Esophagus squamous epithelium (tissue), 5 donors: ENCODE data around the gene CD46. TPM values are rescaled to one million over a fixed set of nuclear protein-coding genes. Genes with fewer than 3 reads are reported as not detected.
"Not testable (repeated sequence)": the region's sequence is repeated elsewhere in the genome, so short reads cannot be mapped to it uniquely, and the experiment has no call there.

Source experiments
- DNase-seq: peaks from one replicate; lab custom pipeline; 2025; lab: John Stamatoyannopoulos, UW
- H3K27ac ChIP-seq, 4 donors: fragments of 200-600 bp; sonication (generic); one replicate each; pipeline ENCODE4 v1.5.1; 2016 to 2019; ENCODE audit warnings: mild to moderate bottlenecking in 1 of 4
- H3K27me3 ChIP-seq, 4 donors: fragments of 200-600 bp; sonication (generic); 1 replicate in 3 of 4; 2 replicates in 1 of 4; pipeline versions ENCODE4 v1.5.1 to v1.6.0; 2017 to 2021; ENCODE audit warnings: antibody characterized with exemption in 1 of 4
- H3K36me3 ChIP-seq, 3 donors: fragments of 200-600 bp; sonication (generic); one replicate each; pipeline ENCODE4 v1.5.1; 2016 to 2019
- H3K4me1 ChIP-seq, 3 donors: fragments of 200-600 bp; sonication (generic); one replicate each; pipeline ENCODE4 v1.5.1; 2017 to 2019
- H3K4me3 ChIP-seq, 4 donors: fragments of 200-600 bp; sonication (generic); 1 replicate in 3 of 4; 2 replicates in 1 of 4; pipeline ENCODE4 v1.5.1; 2016 to 2019; ENCODE audit warnings: mild to moderate bottlenecking in 2 of 4, moderate library complexity in 1 of 4
- H3K9me3 ChIP-seq, 3 donors: fragments of 200-600 bp; sonication (generic); one replicate each; pipeline ENCODE4 v1.5.1; 2016 to 2019
- CTCF ChIP-seq, 6 experiments: fragments of 450-650 bp in 4 of 6; fragments of 200-600 bp in 2 of 6; sonication (generic) in 2 of 6; IDR thresholded peaks; one replicate each; pipeline ENCODE4 v1.5.1; 2016 to 2019; ENCODE audit warnings: antibody characterized with exemption in 6 of 6, mild to moderate bottlenecking in 4 of 6, moderate library complexity in 4 of 6
- POLR2A ChIP-seq, 4 donors: fragments of 450-650 bp; IDR thresholded peaks; one replicate each; pipeline ENCODE4 v1.6.1; 2017; ENCODE audit warnings: antibody characterized with exemption in 4 of 4, mild to moderate bottlenecking in 4 of 4, moderate library complexity in 3 of 4
- WGBS, 2 donors: methylation state at CpG; one replicate each; pipeline ENCODE4 v1.1.5; 2018; 5-methylcytosine and 5-hydroxymethylcytosine counted together
- intact Hi-C: fragments of 100-400 bp; cut with DNase I; formaldehyde crosslinking; loops from one replicate; pipeline ENCODE4 v1.15.0; 2022
- total RNA-seq, 4 donors: library from RNA; depleted of rRNA; stranded (reverse); fragments of >200 nt; gene quantifications; one replicate each; pipeline ENCODE4 v1.1.0, GENCODE V29; 2016
- donor health status: DM: yes; HTN: yes; CAD: no.

The CD46 gene
- total RNA-seq, 4 donors from 2014 or later: 131 to 191 (median 157) TPM

- Histone ChIP-seq H3K27me3 (no peaks in the 10 kb centered on the region), H3K9me3 (no peaks in the 10 kb centered on the region), H3K4me3 (peak overlapping the region in 1 of 4 donors; percentile 21), H3K4me1 (peaks cover 20 to 52% (median 35%) of the 10 kb centered on the region in 3 donors), H3K27ac (peak overlapping the region in 3 of 4 donors; percentile 30 to 61 (median 55)), H3K36me3 (peaks cover 0 to 42% (median 13%) of the 10 kb centered on the region in 3 donors)
- intact Hi-C loops: no loop called here
- 26 to 33% methylated on average over 2 of the region's 2 CpGs for WGBS, 2 donors
- DNase-seq: no peak
- TF ChIP-seq POLR2A (IDR thresholded peaks at IDR 0.05) (no peak), CTCF (IDR thresholded peaks at IDR 0.05) (no peak)
Observed at GRCh38 chr1:207755846-207756693, 4.2 kb downstream of the CD46 start.

GRCh38 chr1:207762622-207763021 is 10.8 kb downstream of the CD46 start:
- 87 to 100% methylated on average over 1 to 6 of the region's 13 CpGs for WGBS, 2 donors
- no peak for DNase-seq
- TF ChIP-seq POLR2A (IDR thresholded peaks at IDR 0.05) (no peak), CTCF (IDR thresholded peaks at IDR 0.05) (no peak)
- Histone ChIP-seq H3K27ac (no peak overlapping the region), H3K9me3 (no peaks in the 10 kb centered on the region), H3K4me1 (no peaks in the 10 kb centered on the region), H3K27me3 (no peaks in the 10 kb centered on the region), H3K36me3 (peaks cover 8 to 100% (median 16%) of the 10 kb centered on the region in 3 donors), H3K4me3 (no peak overlapping the region)
- intact Hi-C loops: no loop called here

- Histone ChIP-seq H3K4me1 (no peaks in the 10 kb centered on the region), H3K27ac (no peak overlapping the region), H3K4me3 (no peak overlapping the region), H3K9me3 (no peaks in the 10 kb centered on the region), H3K36me3 (peaks cover 8 to 100% (median 14%) of the 10 kb centered on the region in 3 donors), H3K27me3 (no peaks in the 10 kb centered on the region)
- intact Hi-C loops: no loop called here
- no peak for TF ChIP-seq POLR2A (IDR thresholded peaks at IDR 0.05)
- TF ChIP-seq CTCF (IDR thresholded peaks at IDR 0.05): no peak
- WGBS, 2 donors: 76 to 90% methylated on average over 5 to 6 of the region's 10 CpGs
- no peak for DNase-seq
Observed at GRCh38 chr1:207763091-207763490, 11.2 kb downstream of the CD46 start.

DNA sequence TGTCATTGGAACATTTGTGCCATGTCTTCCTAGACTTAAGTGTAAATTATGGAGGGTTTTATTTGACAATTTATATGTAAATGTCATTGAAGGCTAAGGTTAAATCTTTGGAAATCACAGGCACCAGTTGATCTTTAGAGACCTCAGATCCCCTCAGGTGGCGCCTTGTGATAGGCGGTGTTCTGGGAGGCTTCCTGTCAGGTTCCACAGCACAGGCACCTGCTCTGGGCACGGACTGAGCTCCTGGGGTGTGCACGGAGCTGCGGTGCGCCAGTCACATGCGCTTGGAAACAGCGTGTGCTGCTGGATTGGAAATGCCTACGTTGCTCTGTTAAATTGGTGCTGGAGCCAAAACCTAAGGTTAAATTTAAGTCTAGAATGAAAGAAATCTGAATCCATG is 12.1 kb downstream of the CD46 start:
- Histone ChIP-seq H3K4me3 (no peak overlapping the region), H3K27me3 (no peaks in the 10 kb centered on the region), H3K4me1 (no peaks in the 10 kb centered on the region), H3K36me3 (peaks cover 8 to 100% (median 14%) of the 10 kb centered on the region in 3 donors), H3K9me3 (no peaks in the 10 kb centered on the region), H3K27ac (no peak overlapping the region)
- no peak for DNase-seq
- TF ChIP-seq CTCF (IDR thresholded peaks at IDR 0.05) (no peak), POLR2A (IDR thresholded peaks at IDR 0.05) (no peak)
- intact Hi-C loops: no loop called here
- WGBS, 2 donors: 92 to 96% methylated on average over 8 to 9 of the region's 9 CpGs

- Histone ChIP-seq H3K27ac (no peak overlapping the region), H3K4me3 (no peak overlapping the region), H3K36me3 (peaks cover 8 to 100% (median 9%) of the 10 kb centered on the region in 3 donors), H3K9me3 (peaks cover 0 to 7% (median 0%) of the 10 kb centered on the region in 3 donors), H3K4me1 (no peaks in the 10 kb centered on the region), H3K27me3 (no peaks in the 10 kb centered on the region)
- WGBS, 2 donors: 69 to 74% methylated on average over 1 of the region's 1 CpG
- TF ChIP-seq POLR2A (IDR thresholded peaks at IDR 0.05) (no peak), CTCF (IDR thresholded peaks at IDR 0.05) (no peak)
- DNase-seq: no peak
- intact Hi-C loops: no loop called here
Observed at GRCh38 chr1:207766569-207766968, 14.7 kb downstream of the CD46 start.

DNA sequence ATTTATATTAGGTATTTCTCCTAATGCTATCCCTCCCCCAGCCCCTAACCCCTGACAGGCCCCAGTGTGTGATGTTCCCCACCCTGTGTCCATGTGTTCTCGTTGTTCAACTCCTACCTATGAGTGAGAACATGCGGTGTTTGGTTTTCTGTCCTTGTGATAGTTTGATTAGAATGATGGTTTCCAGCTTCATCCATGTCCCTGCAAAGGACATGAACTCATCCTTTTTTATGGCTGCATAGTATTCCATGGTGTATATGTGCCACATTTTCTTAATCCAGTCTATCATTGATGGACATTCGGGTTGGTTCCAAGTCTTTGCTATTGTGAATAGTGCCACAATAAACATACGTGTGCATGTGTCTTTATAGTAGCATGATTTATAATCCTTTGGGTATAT is 18.7 kb downstream of the CD46 start:
- H3K4me3 ChIP-seq, DNase-seq, H3K9me3 ChIP-seq, H3K4me1 ChIP-seq, H3K27me3 ChIP-seq, intact Hi-C loops, H3K27ac ChIP-seq: not testable (repeated sequence)
- WGBS, 2 donors: 92 to 94% methylated on average over 4 of the region's 4 CpGs
- peaks cover 0 to 96% (median under 1%) of the 10 kb centered on the region in 3 donors for H3K36me3 ChIP-seq

- H3K4me3 ChIP-seq, H3K4me1 ChIP-seq, DNase-seq, H3K9me3 ChIP-seq, H3K27ac ChIP-seq, H3K27me3 ChIP-seq, intact Hi-C loops: not testable (repeated sequence)
- 75 to 76% methylated on average over 6 to 8 of the region's 9 CpGs for WGBS, 2 donors
- H3K36me3 ChIP-seq: peaks cover 0 to 85% (median 4%) of the 10 kb centered on the region in 3 donors
Observed at GRCh38 chr1:207776045-207776444, 24.2 kb downstream of the CD46 start.

GRCh38 chr1:207777412-207777811 is 25.6 kb downstream of the CD46 start:
- H3K4me1 ChIP-seq, DNase-seq, H3K27ac ChIP-seq, H3K27me3 ChIP-seq, H3K4me3 ChIP-seq, H3K9me3 ChIP-seq, intact Hi-C loops: not testable (repeated sequence)
- WGBS, 2 donors: 98 to 99% methylated on average over 7 of the region's 7 CpGs
- H3K36me3 ChIP-seq: peaks cover 0 to 79% (median 4%) of the 10 kb centered on the region in 3 donors
